Fibroblast of pulmonary artery (primary cell): ENCODE measurements around the gene POU3F1.

ENCODE experiments used
- DNase-seq: peaks from one replicate; pipeline ENCODE4 v3.0.0-alpha.2; 2010; ENCODE audit warnings: low read depth
- H3K4me3 ChIP-seq: replicated peaks from 2 replicates; pipeline ENCODE4 v1.5.1; 2011; ENCODE audit warnings: low read depth, mild to moderate bottlenecking, control low read depth, low read length, moderate library complexity
- CTCF ChIP-seq: IDR thresholded peaks from 2 replicates; pipeline ENCODE4 v1.5.1; 2011; ENCODE audit warnings: mild to moderate bottlenecking, control low read depth, low read length, inconsistent platforms; ENCODE audit errors: missing control alignments

Gene POU3F1

DNA sequence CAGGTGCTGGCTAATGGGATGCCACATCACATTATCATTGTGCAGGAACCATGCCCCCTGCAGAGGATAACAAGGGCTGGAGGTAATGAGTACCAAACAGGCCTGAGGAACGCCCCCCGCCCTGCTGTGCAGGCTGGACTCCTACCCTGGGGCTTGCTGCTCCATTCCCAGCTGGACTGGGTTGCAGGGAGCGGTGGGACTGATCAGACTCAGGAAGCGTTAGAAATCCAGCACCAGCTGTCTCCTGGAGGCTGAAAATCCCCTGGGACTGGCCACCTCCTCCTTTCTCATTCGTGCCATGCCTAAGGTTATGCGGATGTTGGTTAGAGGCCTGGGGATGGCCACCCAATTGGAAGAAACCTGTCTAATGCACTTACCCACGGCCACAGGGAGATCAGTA lies 36.9 kb upstream of the POU3F1 start:
- no peak for TF ChIP-seq CTCF
- no peak for DNase-seq
- H3K4me3 ChIP-seq, result no peak overlapping the region

DNA sequence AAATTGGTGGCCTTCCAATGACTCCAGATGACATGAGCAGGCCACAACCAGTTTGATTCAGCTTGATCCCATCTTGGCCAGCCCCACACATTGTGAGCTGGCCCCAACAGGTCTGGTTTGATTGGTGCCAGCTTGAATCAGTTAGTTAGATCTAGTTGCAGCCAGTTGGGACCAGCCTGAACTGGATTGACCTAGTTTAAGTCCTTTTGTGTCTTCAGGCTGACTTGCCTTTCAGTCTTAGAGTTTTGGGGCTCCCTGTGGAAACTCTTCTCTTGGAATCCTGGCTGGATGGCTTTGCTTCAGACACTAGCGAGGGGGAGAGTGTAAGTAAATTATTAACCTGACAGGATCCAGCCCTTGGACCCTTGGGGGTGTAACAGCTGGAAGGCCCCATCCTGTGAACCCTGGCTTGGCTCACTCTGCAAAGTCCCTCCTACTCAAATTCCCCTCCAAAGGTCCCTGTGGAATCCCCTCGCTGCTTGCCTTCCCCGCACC lies 36.2 kb upstream of the POU3F1 start:
- no peak for DNase-seq
- no peak overlapping the region for H3K4me3 ChIP-seq
- no peak for TF ChIP-seq CTCF

- no peak for DNase-seq
- TF ChIP-seq CTCF, result no peak
- no peak overlapping the region for H3K4me3 ChIP-seq
Observed at GRCh38 chr1:38079019-38079418, 32.4 kb upstream of the POU3F1 start.

DNA sequence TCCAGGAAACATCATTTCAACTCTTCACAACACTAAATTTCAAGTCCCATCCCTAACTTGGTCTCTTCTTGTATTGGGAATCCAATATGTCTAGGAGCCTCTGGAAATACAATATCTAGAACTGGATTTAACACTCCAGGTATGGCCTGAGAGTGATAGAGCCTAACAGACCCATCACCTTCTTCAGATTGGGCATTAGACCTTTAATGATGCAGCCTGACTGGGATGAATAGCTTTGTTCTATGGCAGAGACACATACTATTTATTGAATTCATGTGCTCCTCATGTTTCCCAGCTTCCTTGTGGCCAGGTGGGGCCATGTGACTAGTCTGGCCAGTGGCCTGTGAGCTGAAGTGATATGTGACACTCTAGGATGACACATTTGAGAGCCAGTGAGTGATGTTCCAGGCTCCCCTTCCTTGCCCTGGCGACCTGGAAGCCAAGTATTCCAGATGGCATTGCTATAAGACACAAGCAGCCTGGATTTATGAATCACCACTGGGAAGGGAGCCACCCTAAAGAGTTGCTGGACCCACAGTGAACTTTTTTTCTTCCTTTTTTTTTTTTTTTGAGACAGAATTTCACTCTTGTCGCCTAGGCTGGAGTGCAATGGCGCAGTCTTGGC lies 31.0 kb upstream of the POU3F1 start:
- no peak overlapping the region for H3K4me3 ChIP-seq
- no peak for DNase-seq
- no peak for TF ChIP-seq CTCF

- no peak overlapping the region for H3K4me3 ChIP-seq
- TF ChIP-seq CTCF, result no peak
- no peak for DNase-seq
Observed at GRCh38 chr1:38076455-38076854, 29.9 kb upstream of the POU3F1 start.

DNA sequence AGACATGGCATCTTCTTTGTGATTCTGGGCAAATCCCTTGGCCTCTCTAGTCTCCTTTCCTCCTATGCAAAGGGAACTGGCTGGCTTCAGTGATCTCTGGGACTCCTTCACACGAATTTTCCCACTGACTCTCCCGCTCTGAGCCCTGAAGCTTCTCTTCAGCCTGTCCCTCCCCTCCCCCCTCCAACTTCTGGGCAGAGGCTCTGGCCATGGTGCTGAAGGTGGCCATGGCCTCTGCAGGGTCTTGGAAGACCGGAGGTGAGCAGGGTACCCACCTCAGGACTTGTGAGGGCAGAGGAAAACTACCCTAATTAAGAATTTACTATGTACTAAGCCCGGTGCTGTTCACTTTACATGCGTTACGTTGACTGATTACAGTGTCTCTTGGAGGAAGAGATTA lies 29.4 kb upstream of the POU3F1 start:
- no peak overlapping the region for H3K4me3 ChIP-seq
- DNase-seq, result peak; percentile 39
- TF ChIP-seq CTCF, result no peak

DNA sequence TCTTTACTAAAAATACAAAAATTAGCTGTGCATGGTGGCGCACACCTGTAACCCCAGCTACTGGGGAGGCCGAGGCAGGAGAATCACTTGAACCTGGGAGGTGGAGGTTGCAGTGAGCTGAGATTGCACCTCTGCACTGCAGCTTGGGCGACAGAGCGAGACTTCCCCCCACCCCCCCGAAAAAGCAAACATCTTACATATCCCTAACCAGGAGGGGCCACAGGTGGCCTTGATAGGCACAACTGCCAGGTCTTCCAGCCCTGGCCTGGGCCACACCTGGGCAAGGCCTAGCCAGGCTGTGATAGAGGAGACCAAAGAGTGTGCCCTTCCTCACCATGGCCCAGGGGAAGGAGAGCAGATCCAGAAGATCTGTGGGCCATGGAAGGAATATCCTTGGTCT lies 28.6 kb upstream of the POU3F1 start:
- no peak for TF ChIP-seq CTCF
- DNase-seq, result no peak
- no peak overlapping the region for H3K4me3 ChIP-seq
